ENCODE measurements around the gene USH2A. TPM values are rescaled to one million over a fixed set of nuclear protein-coding genes. Genes with fewer than 3 reads are reported as not detected.

Gene USH2A
- total RNA-seq, 2 experiments from 2014 or later = not detected

DNA sequence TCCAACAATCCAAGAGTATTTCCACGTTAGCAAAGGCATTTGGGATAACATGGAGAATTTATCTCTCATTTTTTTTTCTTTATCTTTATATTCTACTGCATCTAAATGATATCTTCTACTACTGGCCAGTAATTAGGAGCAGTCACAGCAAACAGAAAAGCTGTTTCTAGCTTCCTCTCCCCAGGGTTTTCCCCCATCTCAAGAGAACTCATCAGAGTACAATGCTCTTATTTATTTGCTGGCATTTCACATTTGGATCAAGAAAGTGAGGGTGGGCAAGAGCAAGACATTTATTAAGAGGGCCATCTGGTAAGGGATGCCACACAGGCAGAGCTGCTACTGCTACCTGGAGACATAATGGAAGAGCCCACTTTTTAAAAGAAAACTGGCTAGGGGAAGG lies 368.2 kb downstream of the USH2A start:
- Mint-ChIP-seq H3K36me3 (no peaks in the 10 kb centered on the region), H3K4me1 (no peaks in the 10 kb centered on the region), H3K4me3 (no peak overlapping the region), H3K9me3 (peaks cover 4% of the 10 kb centered on the region), H3K27me3 (no peaks in the 10 kb centered on the region), H3K27ac (no peak overlapping the region)
- DNase-seq = no peak

- no peak for DNase-seq
- Mint-ChIP-seq H3K27ac (no peak overlapping the region), H3K27me3 (no peaks in the 10 kb centered on the region), H3K4me3 (no peak overlapping the region), H3K9me3 (peaks cover 8% of the 10 kb centered on the region), H3K36me3 (no peaks in the 10 kb centered on the region), H3K4me1 (no peaks in the 10 kb centered on the region)
Observed at GRCh38 chr1:216054600-216054999, 368.6 kb downstream of the USH2A start.

DNA sequence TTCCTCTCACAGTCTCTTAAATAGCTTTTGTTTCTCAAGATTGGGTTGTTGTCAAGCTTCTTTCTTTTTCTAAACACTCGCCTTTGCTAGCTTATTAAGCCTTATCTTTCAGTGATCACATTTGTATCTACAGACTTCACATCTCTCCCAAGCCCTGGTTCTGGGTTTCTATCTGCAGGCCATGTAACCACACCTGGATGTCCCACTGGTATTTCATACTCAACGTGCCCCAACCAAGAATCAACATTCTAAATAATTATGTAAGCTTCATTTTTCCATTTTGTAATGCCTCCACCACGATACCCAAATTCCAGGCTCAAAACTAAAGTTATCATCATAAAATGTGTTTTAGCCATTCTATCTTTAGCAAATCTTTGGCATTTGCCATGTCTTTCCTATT lies 372.2 kb downstream of the USH2A start:
- Mint-ChIP-seq H3K27ac (no peak overlapping the region), H3K4me3 (no peak overlapping the region), H3K36me3 (no peaks in the 10 kb centered on the region), H3K27me3 (no peaks in the 10 kb centered on the region), H3K4me1 (no peaks in the 10 kb centered on the region), H3K9me3 (peaks cover 9% of the 10 kb centered on the region)
- no peak for DNase-seq

GRCh38 chr1:216049741-216050430 lies 373.4 kb downstream of the USH2A start:
- Mint-ChIP-seq H3K9me3 (peaks cover 9% of the 10 kb centered on the region), H3K36me3 (no peaks in the 10 kb centered on the region), H3K4me1 (no peaks in the 10 kb centered on the region), H3K27ac (no peak overlapping the region), H3K4me3 (no peak overlapping the region), H3K27me3 (no peaks in the 10 kb centered on the region)
- DNase-seq = no peak

GRCh38 chr1:216047811-216048572 lies 375.3 kb downstream of the USH2A start:
- Mint-ChIP-seq H3K9me3 (peaks cover 11% of the 10 kb centered on the region), H3K4me1 (no peaks in the 10 kb centered on the region), H3K27ac (no peak overlapping the region), H3K36me3 (no peaks in the 10 kb centered on the region), H3K4me3 (no peak overlapping the region), H3K27me3 (no peaks in the 10 kb centered on the region)
- no peak for DNase-seq

GRCh38 chr1:216046336-216046735 lies 376.9 kb downstream of the USH2A start:
- Mint-ChIP-seq H3K36me3 (no peaks in the 10 kb centered on the region), H3K4me1 (no peaks in the 10 kb centered on the region), H3K27me3 (no peaks in the 10 kb centered on the region), H3K4me3 (no peak overlapping the region), H3K9me3 (peaks cover 11% of the 10 kb centered on the region), H3K27ac (no peak overlapping the region)
- DNase-seq = no peak

DNA sequence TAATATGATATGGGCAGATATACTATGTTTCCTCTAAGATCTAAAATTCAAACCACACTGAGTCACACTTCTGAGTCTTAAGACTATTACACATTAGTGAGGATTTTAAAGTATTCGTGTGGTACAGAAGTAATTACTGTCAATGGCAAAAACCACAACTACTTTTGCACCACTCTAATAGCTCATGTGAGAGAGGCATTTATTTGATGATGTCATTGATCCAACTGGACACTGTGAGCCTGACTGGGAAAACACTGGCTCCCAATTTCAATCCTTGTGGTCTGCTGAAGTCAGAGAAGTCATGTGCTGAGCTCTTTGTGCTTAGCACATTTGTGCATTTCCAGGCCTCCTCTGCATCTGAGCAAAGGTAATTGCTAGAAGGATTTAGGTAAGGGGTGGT lies 377.8 kb downstream of the USH2A start:
- no peak for DNase-seq
- Mint-ChIP-seq H3K36me3 (no peaks in the 10 kb centered on the region), H3K27ac (no peak overlapping the region), H3K4me3 (no peak overlapping the region), H3K9me3 (peaks cover 7% of the 10 kb centered on the region), H3K27me3 (no peaks in the 10 kb centered on the region), H3K4me1 (no peaks in the 10 kb centered on the region)

DNA sequence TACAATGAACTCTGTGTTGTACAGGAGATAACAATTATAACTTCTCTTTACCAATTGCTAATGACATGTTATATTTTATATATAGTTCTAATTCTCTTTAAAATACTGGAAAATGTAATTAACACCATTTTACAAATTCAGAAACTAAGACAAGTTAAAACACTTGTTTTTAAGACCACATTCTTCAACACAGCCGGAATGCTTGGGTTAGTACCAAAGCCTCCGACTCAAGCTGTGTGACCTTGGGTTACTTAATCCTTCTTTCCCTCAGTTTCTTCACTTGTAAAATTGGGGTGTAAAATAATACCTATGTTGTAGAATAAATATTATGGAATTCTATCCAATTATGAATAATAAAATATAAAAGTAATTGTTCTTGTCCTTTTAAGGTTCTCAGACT lies 378.7 kb downstream of the USH2A start:
- H3K27ac Mint-ChIP-seq = no peak overlapping the region
- no peaks in the 10 kb centered on the region for H3K4me1 Mint-ChIP-seq
- H3K4me3 Mint-ChIP-seq = no peak overlapping the region
- no peaks in the 10 kb centered on the region for H3K27me3 Mint-ChIP-seq
- no peaks in the 10 kb centered on the region for H3K36me3 Mint-ChIP-seq
- DNase-seq = no peak
- peaks cover 2% of the 10 kb centered on the region for H3K9me3 Mint-ChIP-seq

GRCh38 chr1:216034506-216034905 lies 388.7 kb downstream of the USH2A start:
- no peak overlapping the region for H3K4me3 Mint-ChIP-seq
- H3K27ac Mint-ChIP-seq = no peak overlapping the region
- H3K4me1 Mint-ChIP-seq = no peaks in the 10 kb centered on the region
- no peak for DNase-seq
- no peaks in the 10 kb centered on the region for H3K36me3 Mint-ChIP-seq
- no peaks in the 10 kb centered on the region for H3K27me3 Mint-ChIP-seq
- peaks cover 10% of the 10 kb centered on the region for H3K9me3 Mint-ChIP-seq

GRCh38 chr1:216032961-216033614 lies 390.2 kb downstream of the USH2A start:
- peaks cover 8% of the 10 kb centered on the region for H3K9me3 Mint-ChIP-seq
- H3K27me3 Mint-ChIP-seq = no peaks in the 10 kb centered on the region
- DNase-seq = no peak
- H3K4me1 Mint-ChIP-seq = no peaks in the 10 kb centered on the region
- no peak overlapping the region for H3K4me3 Mint-ChIP-seq
- H3K27ac Mint-ChIP-seq = no peak overlapping the region
- H3K36me3 Mint-ChIP-seq = no peaks in the 10 kb centered on the region

DNA sequence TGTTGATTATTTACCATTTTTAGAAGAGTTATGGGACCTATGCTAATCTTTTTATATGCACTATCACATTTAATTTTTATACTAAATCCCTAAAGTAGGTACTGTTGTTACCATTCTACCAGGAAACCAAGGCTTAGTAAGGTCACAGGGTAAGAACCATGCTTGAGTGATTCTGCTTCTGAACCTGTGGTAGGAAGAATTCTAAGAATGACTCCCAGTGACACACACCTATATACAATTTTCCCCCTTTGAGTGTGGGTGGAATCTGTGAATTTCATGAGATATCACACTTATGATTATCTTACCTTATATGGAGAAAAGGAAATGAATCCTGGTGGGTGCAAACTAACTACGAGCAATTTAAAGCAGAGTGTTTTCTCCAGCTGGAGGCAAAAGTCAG lies 391.0 kb downstream of the USH2A start:
- no peak for DNase-seq
- Mint-ChIP-seq H3K9me3 (peaks cover 2% of the 10 kb centered on the region), H3K27me3 (no peaks in the 10 kb centered on the region), H3K36me3 (no peaks in the 10 kb centered on the region), H3K4me1 (no peaks in the 10 kb centered on the region), H3K27ac (no peak overlapping the region), H3K4me3 (no peak overlapping the region)

DNA sequence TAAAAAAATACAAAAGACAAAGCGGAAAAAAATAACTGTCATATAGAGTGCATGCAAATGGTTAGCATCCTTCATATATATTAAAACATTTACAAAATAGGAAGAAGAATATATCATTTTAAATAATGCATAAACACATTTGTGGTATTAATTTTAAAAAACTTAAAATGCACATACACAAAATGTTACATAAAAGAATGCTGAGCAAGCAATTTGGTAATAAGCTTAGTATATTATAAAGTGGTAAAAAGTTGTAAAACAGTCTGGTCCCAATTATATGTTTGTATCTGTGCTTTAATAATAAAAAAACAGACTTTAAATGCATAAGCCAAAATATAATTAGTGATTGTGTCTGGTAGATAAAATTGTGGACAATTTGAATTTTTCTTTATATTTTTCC lies 394.6 kb downstream of the USH2A start:
- Mint-ChIP-seq H3K27ac (no peak overlapping the region), H3K27me3 (no peaks in the 10 kb centered on the region), H3K36me3 (no peaks in the 10 kb centered on the region), H3K4me3 (no peak overlapping the region), H3K4me1 (no peaks in the 10 kb centered on the region), H3K9me3 (no peaks in the 10 kb centered on the region)
- no peak for DNase-seq

GRCh38 chr1:216024546-216024945 lies 398.7 kb downstream of the USH2A start:
- Mint-ChIP-seq H3K36me3 (no peaks in the 10 kb centered on the region), H3K4me1 (no peaks in the 10 kb centered on the region), H3K9me3 (peaks cover 4% of the 10 kb centered on the region), H3K4me3 (no peak overlapping the region), H3K27me3 (no peaks in the 10 kb centered on the region), H3K27ac (no peak overlapping the region)
- DNase-seq = no peak

- DNase-seq = no peak
- H3K4me1 Mint-ChIP-seq = no peaks in the 10 kb centered on the region
- no peaks in the 10 kb centered on the region for H3K27me3 Mint-ChIP-seq
- no peaks in the 10 kb centered on the region for H3K36me3 Mint-ChIP-seq
- H3K4me3 Mint-ChIP-seq = no peak overlapping the region
- peaks cover 4% of the 10 kb centered on the region for H3K9me3 Mint-ChIP-seq
- no peak overlapping the region for H3K27ac Mint-ChIP-seq
Observed at GRCh38 chr1:216020743-216021345, 402.4 kb downstream of the USH2A start.

- H3K4me3 Mint-ChIP-seq = no peak overlapping the region
- no peak overlapping the region for H3K27ac Mint-ChIP-seq
- H3K27me3 Mint-ChIP-seq = no peaks in the 10 kb centered on the region
- H3K36me3 Mint-ChIP-seq = no peaks in the 10 kb centered on the region
- DNase-seq = no peak
- H3K9me3 Mint-ChIP-seq = peaks cover 2% of the 10 kb centered on the region
- no peaks in the 10 kb centered on the region for H3K4me1 Mint-ChIP-seq
Observed at GRCh38 chr1:216015116-216015515, 408.1 kb downstream of the USH2A start.
